NCI-H2171 (cell line): ENCODE measurements around the gene PABPC3.

Experiments used
- DNase-seq: peaks from one replicate; lab custom pipeline; 2025; lab: John Stamatoyannopoulos, UW

Gene PABPC3

GRCh38 chr13:25095851-25096453, at the start of gene PABPC3:
Gene PABPC3, plus strand, starts transcription at chr13:25096136. Its CDS starts 63 bp downstream, at chr13:25096199.
- no peak for DNase-seq

GRCh38 chr13:25046274-25046984, 49.5 kb upstream of the PABPC3 start:
- DNase-seq = no peak

- DNase-seq = no peak
These were observed 48.9 kb upstream of the PABPC3 start for GRCh38 chr13:25046985-25047511.

- DNase-seq = no peak
These were observed 44.9 kb upstream of the PABPC3 start for GRCh38 chr13:25051065-25051464.

- DNase-seq = no peak
These were observed 36.8 kb upstream of the PABPC3 start for GRCh38 chr13:25059166-25059565.

- DNase-seq = no peak
These were observed 36.0 kb upstream of the PABPC3 start for GRCh38 chr13:25059958-25060357.

- DNase-seq = no peak
These were observed 33.5 kb upstream of the PABPC3 start for GRCh38 chr13:25062479-25062878.

- no peak for DNase-seq
These were observed 31.5 kb upstream of the PABPC3 start for GRCh38 chr13:25064396-25064795.

GRCh38 chr13:25065974-25066770, 29.8 kb upstream of the PABPC3 start:
- DNase-seq = no peak

- DNase-seq = no peak
These were observed 28.9 kb upstream of the PABPC3 start for GRCh38 chr13:25067064-25067463.

GRCh38 chr13:25068810-25069209, 27.1 kb upstream of the PABPC3 start:
- no peak for DNase-seq

- no peak for DNase-seq
These were observed 26.7 kb upstream of the PABPC3 start for GRCh38 chr13:25069236-25069635.

- DNase-seq = no peak
These were observed 26.0 kb upstream of the PABPC3 start for GRCh38 chr13:25069911-25070310.

GRCh38 chr13:25080773-25081172, 15.2 kb upstream of the PABPC3 start:
- no peak for DNase-seq

- no peak for DNase-seq
These were observed 11.8 kb upstream of the PABPC3 start for GRCh38 chr13:25084096-25084495.

- DNase-seq = no peak
These were observed 10.7 kb upstream of the PABPC3 start for GRCh38 chr13:25085125-25085742.

- DNase-seq = no peak
These were observed 7.2 kb upstream of the PABPC3 start for GRCh38 chr13:25088562-25089221.

GRCh38 chr13:25097426-25097825, 1.5 kb downstream of the PABPC3 start:
- no peak for DNase-seq

- no peak for DNase-seq
These were observed 7.8 kb downstream of the PABPC3 start for GRCh38 chr13:25103711-25104110.

- no peak for DNase-seq
These were observed 13.4 kb downstream of the PABPC3 start for GRCh38 chr13:25109341-25109740.

- no peak for DNase-seq
These were observed 15.1 kb downstream of the PABPC3 start for GRCh38 chr13:25110956-25111584.
